ENCODE measurements around the gene CBR3.

CBR3 gene

DNA sequence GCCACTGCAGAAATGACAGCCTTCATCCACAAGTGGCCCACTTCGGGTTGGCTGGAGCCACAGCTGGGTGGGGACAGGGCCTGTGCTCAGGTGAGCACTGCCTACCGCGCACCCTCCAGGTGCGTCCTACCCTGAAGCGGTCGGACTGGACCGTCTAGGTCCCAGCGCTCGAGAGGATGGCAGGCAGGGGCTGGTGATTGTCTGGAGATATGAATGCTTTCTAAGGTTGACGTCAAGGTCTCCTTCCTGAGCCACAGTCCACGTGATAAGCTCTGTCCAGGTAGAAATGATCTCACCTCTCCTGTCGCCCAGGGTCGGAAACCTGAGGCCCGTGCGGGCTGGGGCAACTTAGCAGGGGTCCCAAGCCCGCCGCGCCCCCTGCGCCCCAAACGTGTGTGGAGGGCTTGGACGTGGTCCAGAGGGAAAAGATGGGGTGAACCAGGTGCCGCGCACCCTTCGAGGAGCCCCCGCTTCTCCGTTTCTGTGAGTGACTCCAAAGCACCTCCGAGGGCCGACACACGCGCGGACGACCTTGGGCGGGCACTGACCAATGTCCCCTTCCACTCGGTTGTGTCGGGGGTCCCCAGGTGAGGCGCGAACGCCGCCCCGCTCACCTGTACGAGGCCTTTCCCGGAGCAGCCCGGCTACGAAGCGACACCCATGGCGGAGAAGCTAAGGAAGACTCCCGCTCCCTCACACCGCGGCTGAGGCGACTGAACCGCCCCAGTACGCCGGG is 20.9 kb downstream of the CBR3 start:
- no peak for DNase-seq (ENCODE audit: low read depth in 2 of 2)

DNA sequence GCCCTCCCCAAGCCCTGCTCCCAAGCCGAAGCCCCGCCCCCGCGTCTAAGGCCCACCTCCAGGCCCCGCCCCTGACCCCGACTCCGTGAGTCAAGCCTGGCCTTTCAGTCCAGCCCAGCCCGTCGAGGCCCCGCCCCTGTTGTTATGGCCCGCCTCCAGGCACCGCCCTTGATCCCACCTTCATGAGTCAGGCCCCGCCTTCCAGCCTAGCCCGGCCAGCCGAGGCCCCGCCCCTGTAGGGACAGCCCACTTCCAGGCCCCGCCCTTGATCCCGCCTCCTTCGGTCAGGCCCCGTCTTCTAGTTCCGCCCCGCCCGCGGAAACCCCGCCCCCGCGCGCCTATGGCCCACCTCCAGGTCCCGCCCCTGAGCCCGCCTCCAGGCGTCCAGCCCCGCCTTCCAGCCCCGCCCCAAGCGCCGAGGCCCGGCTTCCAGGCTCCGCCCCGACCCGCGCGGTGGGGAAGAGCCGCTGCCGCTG is 21.5 kb downstream of the CBR3 start:
- peak; percentile 100 for DNase-seq (ENCODE audit: low read depth in 2 of 2)

DNA sequence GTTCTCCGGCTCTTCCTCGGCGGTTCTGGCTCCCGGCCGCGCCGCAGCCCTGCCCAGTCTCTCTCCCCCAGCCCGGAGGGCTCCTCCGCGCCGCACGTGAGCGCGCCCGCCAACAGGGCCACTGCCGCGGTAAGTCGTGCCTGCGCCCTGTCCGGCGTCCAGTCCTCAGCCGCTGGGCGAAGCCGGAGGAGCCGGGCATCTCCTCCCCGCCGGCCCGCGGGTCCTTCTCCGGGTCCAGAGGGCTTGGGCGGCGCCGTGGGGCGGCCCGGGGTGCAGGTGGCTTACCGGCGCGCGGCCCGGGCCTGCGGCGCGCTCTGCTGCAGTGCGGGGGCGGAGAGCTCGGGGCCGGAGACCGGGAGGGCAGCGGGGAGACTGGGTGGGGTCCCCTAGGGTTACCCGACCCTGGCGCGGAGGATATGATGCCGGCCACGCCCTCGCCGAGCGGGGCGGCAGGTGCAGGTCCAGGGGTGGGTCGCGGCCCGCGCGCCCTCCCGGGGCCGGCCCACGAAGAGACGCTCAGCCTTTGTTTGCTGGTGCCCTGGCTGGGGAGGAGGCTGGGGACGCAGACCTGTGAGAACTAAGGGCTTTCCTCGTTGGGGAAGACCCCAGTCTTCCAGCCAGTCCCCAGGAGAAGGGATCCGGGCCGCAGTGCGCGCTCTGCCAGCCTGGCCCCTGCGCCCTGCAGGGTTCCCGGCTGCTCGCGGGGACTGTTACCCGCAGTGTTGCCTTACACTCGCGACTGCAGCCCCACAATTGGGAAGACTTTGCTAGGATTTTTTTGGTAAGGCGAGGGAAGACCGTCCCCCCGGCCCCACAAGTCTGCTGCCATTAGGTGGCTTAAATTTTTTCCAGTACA is 22.2 kb downstream of the CBR3 start, which contains the start of gene DOP1B:
TSS of gene DOP1B (plus strand) at position 10 of the 856 bp plus-strand sequence. CDS start 7,910 bp downstream, outside the sequence.
- peak in 1 of 2 experiments; percentile 37 for DNase-seq (ENCODE audit: low read depth in 2 of 2)

DNA sequence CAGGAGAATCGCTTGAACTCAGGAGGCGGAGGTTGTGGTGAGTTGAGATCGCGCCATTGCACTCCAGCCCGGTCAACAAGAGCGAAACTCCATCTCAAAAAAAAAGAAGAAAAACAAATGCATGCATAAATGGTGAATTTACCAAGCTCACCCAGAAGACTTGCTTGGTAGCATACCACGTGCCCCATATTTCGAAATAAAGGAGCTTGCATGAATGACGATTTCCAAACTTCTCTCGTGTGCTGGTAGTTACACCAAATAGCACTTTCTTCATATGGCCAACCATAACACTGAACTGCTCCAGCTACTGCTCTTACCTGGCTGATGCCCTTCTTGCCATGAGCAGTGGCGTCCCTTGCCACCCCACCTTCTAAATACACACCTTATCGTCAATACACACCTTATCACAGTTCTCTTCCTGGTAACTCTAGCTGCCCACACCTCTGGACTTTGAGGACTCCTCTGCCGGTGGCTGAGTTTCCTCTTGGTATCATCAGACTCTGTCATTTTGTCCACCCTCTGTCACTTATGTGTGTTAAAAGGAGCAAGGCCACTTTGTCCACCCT is 24.6 kb downstream of the CBR3 start:
- DNase-seq (ENCODE audit: low read depth in 2 of 2) = no peak

DNA sequence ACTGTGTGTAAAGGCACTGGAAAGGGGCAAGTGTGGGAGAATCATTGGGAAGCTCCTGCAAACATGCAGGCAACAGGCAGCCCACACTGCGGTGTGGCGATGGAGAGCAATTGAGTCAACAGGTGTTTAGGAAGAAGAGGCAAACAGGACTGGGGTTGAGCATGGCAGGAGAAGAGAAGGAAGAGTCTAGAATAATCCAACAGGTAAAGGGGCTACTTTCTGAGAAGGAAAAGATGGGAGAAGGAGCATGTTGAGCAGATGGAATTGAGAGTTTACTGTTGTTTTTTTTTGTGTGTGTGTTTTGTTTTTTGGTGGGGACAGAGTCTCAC is 25.9 kb downstream of the CBR3 start:
- DNase-seq (ENCODE audit: low read depth in 2 of 2) = no peak

DNA sequence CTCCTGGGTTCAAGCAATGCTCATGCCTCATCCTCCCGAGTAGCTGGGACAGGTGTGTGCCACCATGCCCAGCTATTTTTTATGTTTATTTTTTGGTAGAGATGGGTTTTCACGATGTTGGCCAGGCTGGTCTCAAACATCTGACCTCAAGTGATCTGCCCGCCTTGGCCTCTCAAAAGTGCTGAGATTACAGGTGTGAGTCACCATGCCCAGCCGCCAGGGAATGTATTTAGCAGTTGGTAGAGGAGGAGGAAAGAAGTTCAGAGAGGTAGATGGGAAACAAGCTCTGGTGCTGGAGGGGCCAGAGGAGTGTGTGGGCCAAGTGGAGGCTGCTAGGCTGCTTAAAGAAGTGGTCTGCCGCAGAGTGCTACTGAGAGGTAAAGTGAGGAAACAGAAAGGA is 27.8 kb downstream of the CBR3 start:
- no peak for DNase-seq (ENCODE audit: low read depth in 2 of 2)

DNA sequence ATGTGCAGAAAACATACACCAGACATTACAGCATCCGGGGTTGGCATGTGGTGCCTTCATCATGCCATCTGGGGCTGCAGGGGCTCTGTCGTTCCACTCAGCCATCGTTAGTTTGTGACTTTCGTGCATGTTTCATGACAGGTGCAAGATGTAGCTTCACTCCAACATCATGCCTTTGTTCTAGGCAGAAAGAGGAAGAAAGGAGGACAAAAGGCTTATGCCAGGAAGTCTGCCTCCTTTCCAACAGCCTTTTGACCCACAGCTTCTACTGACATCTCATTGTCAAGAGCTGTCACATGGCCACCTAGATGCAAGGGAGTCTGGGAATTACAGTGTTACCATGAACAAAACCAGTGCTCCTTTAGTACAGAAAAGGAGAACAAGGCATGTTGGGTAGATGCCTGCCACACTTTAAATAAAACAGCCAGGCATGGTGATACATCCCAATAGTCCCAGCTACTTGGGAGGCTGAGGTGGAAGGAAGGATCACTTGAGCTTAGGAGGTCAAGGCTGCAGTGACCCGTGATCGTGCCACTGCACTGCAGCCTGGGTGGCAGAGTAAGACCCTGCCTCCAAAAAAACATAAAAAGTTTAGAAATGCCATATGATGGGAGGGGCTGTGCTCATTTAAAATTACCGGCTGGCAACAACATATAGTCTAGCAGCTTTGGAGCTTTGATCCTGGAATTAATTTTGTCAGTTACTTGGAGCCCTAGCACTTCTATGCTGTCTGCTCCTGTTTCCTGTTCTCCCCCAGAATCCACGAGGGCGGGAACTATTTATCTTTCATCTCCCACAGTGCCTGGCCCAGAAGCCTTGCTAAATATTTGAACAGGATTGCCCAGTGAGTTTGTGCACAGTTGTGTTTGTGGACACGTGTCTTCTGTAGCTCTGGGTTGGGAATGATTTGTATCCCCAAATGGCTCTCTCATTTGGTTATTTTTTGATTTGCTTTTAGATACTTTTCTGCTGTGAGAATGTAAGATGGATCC is 29.2 kb downstream of the CBR3 start:
- no peak for DNase-seq (ENCODE audit: low read depth in 2 of 2)

DNA sequence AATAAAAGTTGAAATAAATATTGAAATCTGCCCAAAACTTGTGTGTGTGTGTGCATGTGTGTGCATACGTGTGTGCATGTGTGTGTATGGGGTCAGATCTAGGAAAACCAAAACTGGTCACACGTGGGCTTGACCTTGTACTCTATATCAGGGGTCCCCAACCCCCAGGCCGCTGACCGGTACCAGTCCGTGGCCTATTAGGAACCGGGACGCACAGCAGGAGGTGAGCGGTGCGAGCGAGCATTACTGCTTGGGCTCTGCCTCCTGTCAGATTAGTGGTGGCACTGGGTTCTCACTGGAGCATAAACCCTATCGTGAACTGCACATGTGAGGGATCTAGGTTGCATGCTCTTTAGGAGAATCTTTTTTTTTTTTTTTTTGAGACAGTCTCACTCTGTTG is 30.5 kb downstream of the CBR3 start:
- DNase-seq (ENCODE audit: low read depth in 2 of 2) = no peak

DNA sequence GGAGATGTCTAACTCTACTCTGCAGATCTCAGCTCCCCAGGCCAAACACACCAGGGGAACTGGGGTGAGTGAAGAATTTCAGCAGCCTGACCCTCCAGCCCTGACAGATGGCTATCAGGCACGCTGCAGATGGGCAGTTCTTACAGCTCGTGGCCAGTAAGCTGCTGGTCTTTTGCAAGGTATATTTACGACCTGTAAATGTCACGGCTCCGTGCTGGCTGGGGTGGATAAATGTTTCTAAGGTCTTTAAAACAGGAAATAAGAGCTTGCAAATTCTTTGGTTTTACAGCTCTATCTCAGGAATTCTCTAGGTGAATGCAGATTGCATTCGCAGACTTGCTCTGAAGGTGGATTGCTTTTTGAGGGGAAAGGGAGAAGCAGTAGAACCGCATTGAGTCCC is 31.8 kb downstream of the CBR3 start:
- no peak for DNase-seq (ENCODE audit: low read depth in 2 of 2)

DNA sequence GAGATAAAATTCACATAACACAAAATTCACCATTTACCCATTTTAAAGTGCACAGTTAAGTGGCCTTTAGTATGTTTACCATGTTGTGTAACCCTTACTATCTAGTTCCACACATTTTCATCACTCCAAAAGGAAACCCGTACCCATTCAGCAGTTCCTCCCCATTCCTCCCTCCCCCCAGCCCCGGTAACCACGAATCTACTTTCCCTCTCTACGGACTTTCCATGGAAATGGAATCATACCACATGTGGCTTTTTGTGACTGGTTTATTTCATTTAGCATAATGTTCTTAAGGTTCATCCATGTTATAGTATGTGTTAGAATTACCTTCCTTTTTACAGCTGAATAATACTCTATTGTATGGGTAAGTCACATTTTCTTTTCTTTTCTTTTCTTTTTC is 32.7 kb downstream of the CBR3 start:
- DNase-seq (ENCODE audit: low read depth in 2 of 2) = no peak

DNA sequence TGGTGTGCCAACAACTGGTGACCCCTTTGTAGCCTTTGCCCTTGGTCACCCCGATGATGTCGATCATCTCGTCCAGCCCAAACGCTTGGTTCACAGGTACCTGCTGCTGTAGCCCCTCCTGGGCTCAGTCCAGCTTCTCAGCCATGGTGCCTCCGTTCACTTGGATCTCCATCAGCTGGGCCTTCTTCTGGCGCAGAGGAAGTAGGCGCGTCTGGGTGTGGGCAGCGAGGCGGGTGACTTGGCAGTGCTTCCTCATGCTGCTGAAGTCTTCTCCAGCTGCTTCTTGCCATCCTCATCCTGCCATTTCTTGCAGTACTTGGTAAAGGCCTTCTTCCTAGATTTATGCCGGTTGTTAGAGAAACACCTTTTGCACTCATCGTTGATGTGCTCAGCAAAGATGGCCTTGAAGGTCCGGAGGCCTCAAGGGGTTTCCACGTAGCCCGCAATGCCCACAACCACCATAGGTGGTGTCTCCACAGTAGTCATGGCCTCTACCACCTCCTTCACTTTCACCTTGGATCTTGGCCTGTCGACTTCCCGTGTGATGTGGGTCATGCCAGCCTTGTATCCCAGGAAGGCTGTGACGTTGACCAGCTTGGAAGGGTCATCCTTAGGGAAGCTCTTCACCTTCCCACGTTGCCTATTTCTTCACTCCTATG is 34.7 kb downstream of the CBR3 start:
- no peak for DNase-seq (ENCODE audit: low read depth in 2 of 2)

DNA sequence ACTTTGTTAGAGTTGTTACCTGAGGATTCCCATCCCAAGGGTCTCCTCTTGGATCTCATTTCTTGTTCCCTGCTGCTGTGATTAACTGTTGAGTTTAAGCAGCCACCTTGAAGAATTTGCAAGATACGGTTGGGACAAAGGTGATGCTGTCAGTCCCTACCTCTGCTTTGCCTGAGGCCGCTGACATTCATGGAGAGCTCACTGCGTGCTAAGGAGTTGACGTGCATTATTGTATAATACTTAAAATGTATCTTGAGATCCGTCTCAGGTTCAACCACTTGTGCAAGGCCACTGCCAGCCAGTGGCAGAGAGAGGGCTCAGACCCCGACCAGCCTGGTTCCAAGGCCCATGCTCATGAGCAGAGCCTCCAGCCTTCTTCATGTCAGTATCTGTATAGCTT is 35.9 kb downstream of the CBR3 start:
- DNase-seq (ENCODE audit: low read depth in 2 of 2) = no peak

DNA sequence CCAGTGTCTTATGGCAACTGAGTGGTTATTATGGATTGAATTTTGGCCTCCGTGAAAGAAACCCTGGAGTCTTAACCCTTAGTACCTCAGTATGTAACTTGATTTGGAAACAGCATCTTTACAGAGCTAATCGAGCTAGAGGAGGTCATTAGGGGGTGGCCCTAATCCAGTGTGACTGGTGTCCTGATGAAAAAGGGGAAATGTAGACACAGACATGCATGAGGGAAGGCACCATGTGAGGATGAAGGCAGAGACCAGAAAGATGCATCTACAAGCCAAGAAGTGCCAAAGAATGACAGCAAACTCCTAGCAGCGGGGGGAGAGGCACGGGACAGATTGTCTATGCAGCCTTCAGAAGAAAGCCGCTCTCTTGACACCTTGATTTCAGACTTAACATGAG is 36.5 kb downstream of the CBR3 start:
- no peak for DNase-seq (ENCODE audit: low read depth in 2 of 2)

DNA sequence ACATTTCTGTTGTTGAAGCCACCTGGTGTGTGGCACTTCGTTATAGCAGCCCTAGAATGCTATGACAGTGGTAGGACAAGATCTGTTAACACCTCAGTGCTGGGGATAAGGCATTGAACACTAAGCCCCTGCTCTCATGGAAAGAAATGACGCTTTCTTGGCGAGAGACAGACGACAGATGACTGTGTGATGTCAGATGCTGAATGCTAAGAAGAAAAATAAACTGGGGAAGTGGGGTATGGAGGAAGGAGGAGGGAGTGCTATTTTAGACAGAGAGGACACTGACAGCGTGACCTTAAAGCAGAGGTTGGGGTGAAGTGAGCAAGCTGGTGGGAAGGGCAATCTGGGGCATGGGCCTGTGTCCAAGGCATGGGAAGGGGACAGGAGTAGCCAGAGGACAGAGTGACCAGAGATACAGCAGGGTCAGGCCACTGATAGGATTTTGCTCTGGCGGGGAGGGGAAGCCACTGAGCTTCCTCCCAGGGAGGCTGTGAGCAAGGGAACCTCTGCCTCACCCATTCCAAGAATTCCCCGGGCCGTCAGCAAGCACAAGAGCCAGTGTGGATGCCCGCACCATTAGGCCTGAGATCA is 37.0 kb downstream of the CBR3 start:
- DNase-seq (ENCODE audit: low read depth in 2 of 2) = no peak

DNA sequence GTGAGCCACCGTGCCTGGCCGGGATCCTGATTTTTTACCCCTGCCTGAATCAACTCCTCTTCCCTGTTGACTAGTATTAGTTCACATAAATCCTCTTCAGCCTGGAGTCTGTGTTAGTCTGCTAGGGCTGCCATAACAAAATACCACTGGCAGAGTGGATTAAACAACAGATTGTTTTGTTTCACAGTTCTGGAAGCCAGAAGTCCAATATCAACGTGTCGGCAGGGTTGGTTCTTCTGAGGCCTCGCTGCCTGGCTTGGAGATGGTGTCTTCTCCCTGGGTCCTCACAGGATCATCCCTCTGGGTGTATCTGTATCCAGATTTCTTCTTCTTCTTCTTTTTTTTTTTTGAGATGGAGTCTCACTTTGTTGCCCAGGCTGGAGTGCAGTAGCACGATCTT is 39.9 kb downstream of the CBR3 start:
- DNase-seq (ENCODE audit: low read depth in 2 of 2) = no peak

DNA sequence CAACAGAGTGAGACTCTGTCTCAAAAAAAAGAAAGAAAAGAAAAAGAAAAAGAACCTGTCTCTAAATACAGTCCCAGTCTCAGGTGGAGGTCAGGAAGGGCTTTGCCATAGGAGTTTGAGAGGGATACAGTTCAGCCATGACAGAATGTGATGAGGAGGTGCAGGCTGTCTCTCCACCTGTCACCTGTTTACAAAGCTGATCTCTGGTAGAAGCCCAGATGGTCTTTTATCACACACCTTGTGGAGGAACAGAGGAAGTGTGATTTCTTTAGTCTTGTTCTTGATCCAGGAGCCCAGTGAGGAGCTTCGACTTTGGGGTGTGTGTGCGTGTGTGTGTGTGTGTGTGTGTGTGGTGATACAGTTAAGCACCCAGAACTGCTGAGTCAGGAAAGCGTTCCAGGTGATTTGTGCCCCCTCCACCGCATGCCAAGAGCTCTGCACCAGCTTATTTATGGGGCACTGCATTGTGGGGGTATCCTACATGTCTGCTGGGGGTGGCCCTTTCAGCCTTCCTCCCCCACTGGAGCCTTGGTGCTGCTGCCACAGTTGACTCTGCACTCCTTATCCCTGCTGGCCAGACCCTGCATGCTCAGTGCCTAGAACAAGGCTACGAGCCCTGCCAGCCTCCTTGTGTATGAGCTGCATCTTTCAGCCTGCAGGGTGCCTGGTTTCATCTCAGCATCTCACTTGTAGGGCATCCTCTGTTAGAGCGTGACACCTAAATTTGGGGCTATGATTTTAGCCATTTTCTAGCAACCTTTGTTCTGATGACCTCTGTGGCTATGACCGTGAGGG is 41.1 kb downstream of the CBR3 start:
- DNase-seq (ENCODE audit: low read depth in 2 of 2) = no peak

DNA sequence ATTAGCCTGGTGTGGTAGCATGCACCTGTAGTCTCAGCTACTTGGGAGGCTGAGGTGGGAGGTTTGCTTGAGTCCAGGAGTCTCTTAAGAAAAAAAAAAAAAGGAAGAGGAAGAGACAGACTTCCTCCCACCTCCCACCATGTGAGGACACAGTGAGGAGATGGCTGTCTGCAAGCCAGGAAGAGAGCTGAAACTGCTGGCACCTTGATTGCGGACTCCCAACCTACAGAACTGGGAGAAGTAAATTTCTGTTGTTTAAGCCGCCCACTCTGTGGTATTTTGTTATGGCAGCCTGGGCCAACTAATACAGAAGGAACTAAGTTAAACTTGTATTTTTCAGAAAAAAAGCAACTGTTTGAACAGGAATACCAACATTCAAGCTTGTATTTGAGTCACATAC is 43.5 kb downstream of the CBR3 start:
- DNase-seq (ENCODE audit: low read depth in 2 of 2) = no peak

DNA sequence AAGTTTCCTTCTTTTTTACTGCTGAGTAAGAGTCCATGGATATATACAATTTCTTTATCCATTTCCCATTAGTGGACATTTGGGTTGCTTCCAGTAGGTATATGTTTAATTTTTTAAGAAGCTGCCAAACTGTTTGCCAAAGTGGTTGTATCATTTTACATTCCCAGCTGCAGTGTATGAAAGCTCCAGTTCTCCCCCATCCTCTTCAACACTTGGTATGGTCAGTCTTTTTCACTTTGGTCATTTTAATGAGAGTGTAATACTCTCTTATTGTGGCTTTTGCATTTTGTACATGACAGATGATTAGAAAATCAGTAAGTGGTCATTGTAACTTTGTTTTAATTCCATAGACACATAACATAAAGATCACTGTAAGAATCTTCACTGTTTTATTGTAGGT is 44.3 kb downstream of the CBR3 start:
- DNase-seq (ENCODE audit: low read depth in 2 of 2) = no peak

DNA sequence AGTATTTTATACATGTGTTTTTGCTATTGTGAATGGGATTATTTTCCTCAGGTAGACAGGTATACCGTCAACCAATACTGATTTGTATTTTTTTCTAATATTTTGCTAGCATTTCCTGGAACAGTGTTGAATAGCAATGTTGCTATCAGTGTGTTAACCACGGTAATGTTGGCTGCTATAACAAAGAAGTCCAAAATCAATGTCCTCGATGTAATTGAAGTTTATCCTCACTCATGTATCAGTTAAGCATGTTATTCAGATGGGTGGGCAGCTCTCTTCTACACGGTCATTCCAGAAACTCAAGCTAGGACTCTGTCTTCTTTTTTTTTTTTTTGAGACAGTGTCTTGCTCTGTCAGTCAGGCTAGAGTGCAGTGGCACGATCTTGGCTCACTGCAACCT is 46.1 kb downstream of the CBR3 start:
- no peak for DNase-seq (ENCODE audit: low read depth in 2 of 2)

Measured in stimulated activated CD4-positive, alpha-beta T cell treated with anti-CD3 and anti-CD28 coated beads, Interleukin-12 subunit alpha, Interleukin-12 subunit beta, amount 100 ng/mL, for 24 hours (primary cell).